ENCODE results near the gene ZNF576.

The ZNF576 gene

DNA sequence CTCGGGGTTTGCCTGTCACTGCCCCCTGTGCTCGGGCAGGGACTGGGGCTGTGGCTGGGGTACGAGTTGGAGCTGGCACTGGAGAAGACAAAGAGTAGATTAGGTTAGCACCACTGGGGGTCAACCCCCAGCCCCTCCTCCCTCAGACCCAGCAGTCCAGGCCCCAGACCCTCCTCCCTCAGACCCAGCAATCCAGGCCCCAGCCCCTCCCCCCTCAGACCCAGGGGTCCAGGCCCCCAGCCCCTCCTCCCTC, 44.3 kb upstream of the ZNF576 start:
- H3K27ac ChIP-seq, result no peak overlapping the region
- no peak overlapping the region for H3K9ac ChIP-seq
- no peaks in the 10 kb centered on the region for H3K4me1 ChIP-seq (ENCODE audit: low read depth, poor library complexity, severe bottlenecking)
- H2AFZ ChIP-seq (ENCODE audit: low read depth), result no peak overlapping the region
- H3K4me3 ChIP-seq (IDR thresholded peaks at IDR 0.05; ENCODE audit: insufficient read depth, low read depth, low read length), result no peak overlapping the region
- no peaks in the 10 kb centered on the region for H4K20me1 ChIP-seq (ENCODE audit: insufficient read depth)
- TF ChIP-seq, protein P1, sequence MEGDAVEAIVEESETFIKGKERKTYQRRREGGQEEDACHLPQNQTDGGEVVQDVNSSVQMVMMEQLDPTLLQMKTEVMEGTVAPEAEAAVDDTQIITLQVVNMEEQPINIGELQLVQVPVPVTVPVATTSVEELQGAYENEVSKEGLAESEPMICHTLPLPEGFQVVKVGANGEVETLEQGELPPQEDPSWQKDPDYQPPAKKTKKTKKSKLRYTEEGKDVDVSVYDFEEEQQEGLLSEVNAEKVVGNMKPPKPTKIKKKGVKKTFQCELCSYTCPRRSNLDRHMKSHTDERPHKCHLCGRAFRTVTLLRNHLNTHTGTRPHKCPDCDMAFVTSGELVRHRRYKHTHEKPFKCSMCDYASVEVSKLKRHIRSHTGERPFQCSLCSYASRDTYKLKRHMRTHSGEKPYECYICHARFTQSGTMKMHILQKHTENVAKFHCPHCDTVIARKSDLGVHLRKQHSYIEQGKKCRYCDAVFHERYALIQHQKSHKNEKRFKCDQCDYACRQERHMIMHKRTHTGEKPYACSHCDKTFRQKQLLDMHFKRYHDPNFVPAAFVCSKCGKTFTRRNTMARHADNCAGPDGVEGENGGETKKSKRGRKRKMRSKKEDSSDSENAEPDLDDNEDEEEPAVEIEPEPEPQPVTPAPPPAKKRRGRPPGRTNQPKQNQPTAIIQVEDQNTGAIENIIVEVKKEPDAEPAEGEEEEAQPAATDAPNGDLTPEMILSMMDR (conservative IDR thresholded peaks at IDR 0.05; ENCODE audit: low read depth, low read length), result no peak
- H3K27me3 ChIP-seq (ENCODE audit: insufficient read depth, low read depth), result no peaks in the 10 kb centered on the region
- H3K79me2 ChIP-seq (ENCODE audit: insufficient read depth, low read depth), result no peaks in the 10 kb centered on the region
- H3K4me2 ChIP-seq, result no peak overlapping the region
- no peaks in the 10 kb centered on the region; the same call in 1 of the 2 replicates for H3K36me3 ChIP-seq (ENCODE audit: insufficient read depth)

DNA sequence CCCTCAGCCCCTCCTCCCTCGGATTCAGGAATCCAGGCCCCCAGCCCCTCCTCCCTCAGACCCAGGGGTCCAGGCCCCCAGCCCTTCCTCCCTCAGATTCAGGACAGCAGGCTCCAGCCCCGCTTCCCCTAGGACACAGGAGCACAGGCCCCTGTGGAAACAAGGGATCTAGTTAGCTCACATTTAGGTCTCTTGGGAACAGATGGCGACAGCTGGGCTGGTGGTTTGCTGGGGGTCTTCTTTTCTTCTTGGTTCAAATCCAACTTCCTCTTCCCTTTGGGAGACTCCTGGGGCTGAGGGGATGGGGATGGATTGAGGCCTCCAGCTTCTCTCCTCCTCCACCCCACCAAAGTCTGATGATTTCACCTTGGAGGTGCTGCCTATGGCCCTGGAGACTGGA, 43.8 kb upstream of the ZNF576 start:
- H3K4me2 ChIP-seq, result no peak overlapping the region
- no peaks in the 10 kb centered on the region; the same call in 1 of the 2 replicates for H3K36me3 ChIP-seq (ENCODE audit: insufficient read depth)
- H3K4me3 ChIP-seq (IDR thresholded peaks at IDR 0.05; ENCODE audit: insufficient read depth, low read depth, low read length), result no peak overlapping the region
- no peak overlapping the region for H3K27ac ChIP-seq
- no peak overlapping the region for H3K9ac ChIP-seq
- no peaks in the 10 kb centered on the region for H4K20me1 ChIP-seq (ENCODE audit: insufficient read depth)
- no peaks in the 10 kb centered on the region for H3K79me2 ChIP-seq (ENCODE audit: insufficient read depth, low read depth)
- H3K4me1 ChIP-seq (ENCODE audit: low read depth, poor library complexity, severe bottlenecking), result no peaks in the 10 kb centered on the region
- H3K27me3 ChIP-seq (ENCODE audit: insufficient read depth, low read depth), result no peaks in the 10 kb centered on the region
- TF ChIP-seq, protein P1 (conservative IDR thresholded peaks at IDR 0.05; ENCODE audit: low read depth, low read length), result no peak
- H2AFZ ChIP-seq (ENCODE audit: low read depth), result no peak overlapping the region

DNA sequence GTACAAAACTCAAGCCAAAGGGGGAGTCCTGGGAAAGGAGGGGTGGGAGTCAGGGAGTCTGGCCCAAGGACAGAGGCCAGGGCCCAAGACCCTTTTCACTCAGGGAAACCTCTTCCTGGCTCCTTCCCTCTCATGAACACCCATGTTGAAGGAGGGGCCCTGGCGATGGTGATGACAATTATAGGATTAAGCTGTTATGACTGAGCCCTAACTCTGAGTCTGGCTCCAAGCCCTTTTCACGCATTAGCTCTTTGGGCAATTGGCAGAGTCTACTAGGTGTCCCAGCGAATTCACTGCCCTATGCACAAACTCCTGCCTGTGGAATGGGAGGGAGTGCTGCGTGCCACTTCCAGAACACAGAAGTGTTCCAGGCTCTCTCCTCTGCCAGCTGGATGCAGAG, 42.7 kb upstream of the ZNF576 start:
- H3K36me3 ChIP-seq (ENCODE audit: insufficient read depth), result no peaks in the 10 kb centered on the region; the same call in 1 of the 2 replicates
- no peaks in the 10 kb centered on the region for H4K20me1 ChIP-seq (ENCODE audit: insufficient read depth)
- H3K27me3 ChIP-seq (ENCODE audit: insufficient read depth, low read depth), result no peaks in the 10 kb centered on the region
- no peaks in the 10 kb centered on the region for H3K79me2 ChIP-seq (ENCODE audit: insufficient read depth, low read depth)
- no peak overlapping the region for H2AFZ ChIP-seq (ENCODE audit: low read depth)
- H3K27ac ChIP-seq, result no peak overlapping the region
- H3K4me1 ChIP-seq (ENCODE audit: low read depth, poor library complexity, severe bottlenecking), result no peaks in the 10 kb centered on the region
- TF ChIP-seq, protein P1 (conservative IDR thresholded peaks at IDR 0.05; ENCODE audit: low read depth, low read length), result no peak
- H3K9ac ChIP-seq, result no peak overlapping the region
- no peak overlapping the region for H3K4me2 ChIP-seq
- no peak overlapping the region for H3K4me3 ChIP-seq (IDR thresholded peaks at IDR 0.05; ENCODE audit: insufficient read depth, low read depth, low read length)

DNA sequence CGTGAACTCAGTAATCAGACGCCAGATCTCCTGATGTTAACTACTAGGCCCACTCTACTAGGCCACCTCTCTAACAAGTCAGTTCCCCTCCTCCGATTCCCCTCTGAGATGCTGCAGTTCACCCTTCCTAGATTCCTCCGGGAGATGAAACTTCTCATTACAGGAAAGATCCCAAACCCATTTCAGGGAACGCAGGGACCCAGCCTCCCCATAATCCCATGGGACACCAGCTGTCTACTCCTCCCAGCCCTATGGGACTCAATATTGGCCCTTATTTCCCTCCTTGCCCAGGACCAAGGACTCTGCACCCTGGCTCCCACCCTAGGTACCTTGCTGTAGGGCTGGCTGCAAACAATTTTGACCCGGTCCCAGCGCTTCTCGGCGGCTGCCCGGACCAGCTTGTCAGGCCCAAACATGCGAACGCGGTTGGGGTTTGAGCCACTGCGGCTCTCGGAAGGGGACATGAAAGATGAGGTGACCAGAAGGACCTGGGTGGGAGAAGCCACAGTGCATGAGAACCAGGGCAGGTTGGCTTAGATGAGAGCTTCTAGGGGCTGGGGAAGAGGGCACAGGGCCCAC, 42.0 kb upstream of the ZNF576 start:
- Histone ChIP-seq H3K27ac (no peak overlapping the region), H4K20me1 (ENCODE audit: insufficient read depth) (no peaks in the 10 kb centered on the region), H3K27me3 (ENCODE audit: insufficient read depth, low read depth) (no peaks in the 10 kb centered on the region), H2AFZ (ENCODE audit: low read depth) (no peak overlapping the region), H3K4me1 (ENCODE audit: low read depth, poor library complexity, severe bottlenecking) (no peaks in the 10 kb centered on the region), H3K9ac (no peak overlapping the region), H3K36me3 (ENCODE audit: insufficient read depth) (no peaks in the 10 kb centered on the region; the same call in 1 of the 2 replicates), H3K4me3 (IDR thresholded peaks at IDR 0.05; ENCODE audit: insufficient read depth, low read depth, low read length) (no peak overlapping the region), H3K4me2 (no peak overlapping the region), H3K79me2 (ENCODE audit: insufficient read depth, low read depth) (no peaks in the 10 kb centered on the region)
- TF ChIP-seq, protein P1 (conservative IDR thresholded peaks at IDR 0.05; ENCODE audit: low read depth, low read length), result no peak
